SK-N-MC (cell line): ENCODE measurements around the gene DLL4.

Source experiments
- EZH2 ChIP-seq: fragments of 200-600 bp; sonication (generic); IDR thresholded peaks from one replicate; pipeline ENCODE4 v1.6.1; 2017; ENCODE audit warnings: antibody characterized with exemption
- POLR2AphosphoS5 ChIP-seq: IDR thresholded peaks from 2 replicates; pipeline ENCODE4 v1.6.1; 2012; ENCODE audit warnings: mild to moderate bottlenecking, low read depth, low read length, borderline replicate concordance

- TF ChIP-seq POLR2AphosphoS5 = no peak
- TF ChIP-seq EZH2 = no peak
Measured at GRCh38 chr15:40914013-40914412, 15.1 kb upstream of the DLL4 start.
